ENCODE measurements around the gene DNAI4. TPM values are rescaled to one million over a fixed set of nuclear protein-coding genes. Genes with fewer than 3 reads are reported as not detected.

Gene DNAI4
- total and polyA plus RNA-seq, 2 donors (not counting 3 experiments of a cell fraction or from before 2014, with no cell fraction given) = 0.51 to 3.3 TPM

DNA sequence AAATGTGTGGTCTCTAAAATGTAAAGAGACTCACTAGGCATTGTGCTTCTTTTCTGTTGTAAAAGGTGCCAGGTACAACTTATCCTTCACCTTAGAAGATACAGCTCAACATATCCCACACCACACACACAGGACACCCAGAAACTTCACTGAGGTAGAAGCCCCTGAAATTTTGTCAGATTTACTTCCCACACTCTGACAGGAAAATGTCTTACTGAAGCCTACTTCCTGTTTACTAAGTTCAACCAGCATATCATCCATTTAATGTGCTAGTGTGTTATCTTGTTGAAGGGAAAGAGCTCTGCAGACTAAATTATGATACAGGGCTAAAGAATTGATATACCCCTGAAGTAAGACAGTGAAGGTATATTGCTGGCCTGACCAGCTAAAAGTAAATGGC is 83.7 kb downstream of the DNAI4 start:
- Histone ChIP-seq H4K20me1 (replicated peaks; ENCODE audit: control insufficient read depth, extremely low read depth, insufficient read depth, low read length) (no peaks in the 10 kb centered on the region), H3K4me3 (replicated peaks in 1 of 3; ENCODE audit: insufficient read depth in 1 of 3, low read depth in 1 of 3, low read length in 3 of 3) (no peak overlapping the region), H3K9me1 (replicated peaks; ENCODE audit: control insufficient read depth, extremely low read depth, insufficient read depth, low read length) (no peaks in the 10 kb centered on the region), H3K9me3 (replicated peaks; ENCODE audit: control insufficient read depth, insufficient read depth, low read length) (no peaks in the 10 kb centered on the region), H3K27me3 (ENCODE audit: control insufficient read depth in 2 of 2, insufficient read depth in 2 of 2, low read length in 2 of 2) (no peaks in the 10 kb centered on the region), H3K9ac (replicated peaks; ENCODE audit: extremely low read depth, insufficient read depth, low read length) (no peak overlapping the region), H3K4me1 (ENCODE audit: control insufficient read depth, extremely low read depth, insufficient read depth, low read length) (no peaks in the 10 kb centered on the region), H3K79me2 (ENCODE audit: control insufficient read depth, insufficient read depth, low read length) (no peaks in the 10 kb centered on the region), H2AFZ (ENCODE audit: low read depth, low read length) (peak overlapping the region; percentile 5), H3K27ac (ENCODE audit: insufficient read depth, low read depth, low read length) (no peak overlapping the region), H3K4me2 (ENCODE audit: insufficient read depth, low read length) (no peak overlapping the region), H3K36me3 (ENCODE audit: control insufficient read depth in 2 of 2, extremely low read depth in 1 of 2, insufficient read depth in 2 of 2, low read length in 2 of 2) (no peaks in the 10 kb centered on the region)
- DNase-seq (ENCODE audit: low read depth, low spot score) (no peak), FAIRE-seq (no peak)
- no TSS peak for BruUV-seq (replicated peaks)
- POLR2A ChIA-PET = no interaction called here
- dilution Hi-C loops (cut with MboI; ENCODE audit: extremely low pct_ligation_motif_present, low sequenced_read_pairs) = no loop called here
- intact Hi-C loops (cut with micrococcal nuclease) = no loop called here
- TF ChIP-seq POLR2AphosphoS5 (IDR thresholded peaks at IDR 0.05; ENCODE audit: insufficient read depth, low read depth, low read length) (no peak), POLR2A (IDR thresholded peaks at IDR 0.05; ENCODE audit: low read depth, low read length) (no peak), GATA2 (IDR thresholded peaks at IDR 0.05; ENCODE audit: insufficient read depth, insufficient read length, low read depth, low read length) (no peak), JUN (IDR thresholded peaks at IDR 0.05; ENCODE audit: borderline replicate concordance, insufficient read depth, insufficient read length, low read depth) (no peak), EZH2 (IDR thresholded peaks at IDR 0.05; ENCODE audit: borderline replicate concordance, low read depth, low read length, severe bottlenecking) (no peak)
- TF ChIP-seq, protein P1, sequence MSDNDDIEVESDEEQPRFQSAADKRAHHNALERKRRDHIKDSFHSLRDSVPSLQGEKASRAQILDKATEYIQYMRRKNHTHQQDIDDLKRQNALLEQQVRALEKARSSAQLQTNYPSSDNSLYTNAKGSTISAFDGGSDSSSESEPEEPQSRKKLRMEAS (IDR thresholded peaks at IDR 0.05; ENCODE audit: insufficient read depth, insufficient read length) = no peak
- CTCF ChIA-PET = interaction anchor here (0.8 to 1.7 kb wide), 3 partner anchors 10 to 371 kb away, joined by 3 to 5 read pairs (median 4); no protein-coding TSS in a partner anchor

DNA sequence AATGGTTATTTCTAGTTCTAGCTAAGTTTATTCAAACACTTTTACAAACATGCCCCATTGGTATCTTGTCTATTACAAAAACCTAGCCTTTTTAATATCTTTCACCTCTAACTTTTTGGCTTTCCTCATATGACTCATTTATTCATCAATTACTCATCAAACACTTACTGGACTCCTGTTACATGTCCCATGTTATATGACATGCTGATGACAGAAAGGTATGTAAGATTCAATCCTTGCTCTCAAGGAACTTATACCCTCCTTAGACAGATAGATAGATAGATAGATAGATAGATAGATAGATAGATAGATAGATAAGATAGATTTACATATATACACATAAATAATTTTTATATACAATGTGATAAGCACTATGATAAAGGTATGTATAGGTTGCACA is 89.7 kb downstream of the DNAI4 start:
- no peak for DNase-seq (ENCODE audit: low read depth, low spot score)
- intact Hi-C loops (cut with micrococcal nuclease) = no loop called here
- H3K9me3 ChIP-seq (replicated peaks; ENCODE audit: control insufficient read depth, insufficient read depth, low read length) = no peaks in the 10 kb centered on the region
- no peak for FAIRE-seq
- no peaks in the 10 kb centered on the region for H3K27me3 ChIP-seq (ENCODE audit: control insufficient read depth in 2 of 2, insufficient read depth in 2 of 2, low read length in 2 of 2)
- no peak overlapping the region for H3K27ac ChIP-seq (ENCODE audit: insufficient read depth, low read depth, low read length)
- no peaks in the 10 kb centered on the region for H3K4me1 ChIP-seq (ENCODE audit: control insufficient read depth, extremely low read depth, insufficient read depth, low read length)
- dilution Hi-C loops (cut with MboI; ENCODE audit: extremely low pct_ligation_motif_present, low sequenced_read_pairs) = no loop called here
- H3K9me1 ChIP-seq (replicated peaks; ENCODE audit: control insufficient read depth, extremely low read depth, insufficient read depth, low read length) = no peaks in the 10 kb centered on the region
- ChIA-PET CTCF (no interaction called here), POLR2A (no interaction called here)
- TF ChIP-seq GATA2 (IDR thresholded peaks at IDR 0.05; ENCODE audit: insufficient read depth, insufficient read length, low read depth, low read length) = no peak
- TF ChIP-seq FOS (IDR thresholded peaks at IDR 0.05; ENCODE audit: borderline replicate concordance, insufficient read depth, low read length) = peak; percentile 21
- H3K36me3 ChIP-seq (ENCODE audit: control insufficient read depth in 2 of 2, extremely low read depth in 1 of 2, insufficient read depth in 2 of 2, low read length in 2 of 2) = no peaks in the 10 kb centered on the region
- H3K4me2 ChIP-seq (ENCODE audit: insufficient read depth, low read length) = no peak overlapping the region
- H3K9ac ChIP-seq (replicated peaks; ENCODE audit: extremely low read depth, insufficient read depth, low read length) = no peak overlapping the region
- H3K4me3 ChIP-seq (replicated peaks in 1 of 3; ENCODE audit: insufficient read depth in 1 of 3, low read depth in 1 of 3, low read length in 3 of 3) = no peak overlapping the region
- no peaks in the 10 kb centered on the region for H3K79me2 ChIP-seq (ENCODE audit: control insufficient read depth, insufficient read depth, low read length)
- H2AFZ ChIP-seq (ENCODE audit: low read depth, low read length) = no peak overlapping the region
- BruUV-seq (replicated peaks) = no TSS peak
- H4K20me1 ChIP-seq (replicated peaks; ENCODE audit: control insufficient read depth, extremely low read depth, insufficient read depth, low read length) = no peaks in the 10 kb centered on the region

Measured in endothelial cell of umbilical vein (primary cell).